HCT116 (cell line): ENCODE measurements around the gene WNT9B. TPM values are rescaled to one million over a fixed set of nuclear protein-coding genes. Genes with fewer than 3 reads are reported as not detected.

Experiments used
- ATAC-seq: fragments of 200-7000 bp; cut with Tn5 transposase; 2 replicates; pipeline ENCODE4 v1.9.1; 2020; ENCODE audit warnings: mild to moderate bottlenecking, moderate library complexity
- BruUV-seq: library from RNA; stranded (reverse); fragments of 400-500 nt; replicated peaks from 2 replicates; lab custom pipeline; 2021; lab: Mats Ljungman, UMichigan
- CTCF ChIA-PET: fragments of 300-600 bp; sonication (Branson Sonifier 250); formaldehyde crosslinking; loops from one replicate; lab custom pipeline; 2021; ENCODE audit warnings: antibody characterized with exemption; lab: Charles Lee
- POLR2A ChIA-PET: fragments of 300-600, 350-600 bp; sonication (Branson Sonifier 250); formaldehyde crosslinking; loops from one replicate; lab custom pipeline; 2021; ENCODE audit warnings: antibody characterized with exemption; lab: Charles Lee
- RAD21 ChIA-PET, 2 experiments: fragments of 300-600 bp; sonication (Branson Sonifier 250); formaldehyde crosslinking; loops; one replicate each; lab custom pipeline; 2023; ENCODE audit warnings: low total read pairs in 2 of 2; ENCODE audit not compliant: uncharacterized antibody in 2 of 2, unreplicated experiment in 2 of 2, low non-redundant PET in 1 of 2; lab: Charles Lee
- DNase-seq: peaks from one replicate; pipeline ENCODE4 v3.0.0-alpha.2; 2010; ENCODE audit warnings: low read depth, low spot score
- H2AFZ ChIP-seq: fragments of 200-600 bp; shearing (Covaris generic), sonication (generic); 2 replicates; pipeline ENCODE4 v1.6.1; 2017; ENCODE audit warnings: low read depth, mixed run types, mixed read lengths, antibody characterized with exemption, low read length; ENCODE audit not compliant: poor library complexity, severe bottlenecking
- H3K27ac ChIP-seq: 2 replicates; pipeline ENCODE4 v1.5.1; 2012; ENCODE audit warnings: low read depth, low read length
- H3K27me3 ChIP-seq: fragments of 200-600 bp; sonication (generic); 2 replicates; pipeline ENCODE4 v1.6.1; 2016; ENCODE audit warnings: mixed run types, low read length, mixed read lengths; ENCODE audit not compliant: insufficient read depth
- H3K36me3 ChIP-seq, 2 experiments: fragments of 200-500 bp in 1 of 2; fragments of 200-600 bp in 1 of 2; sonication (Bioruptor generic) in 1 of 2; sonication (generic) in 1 of 2; 2 replicates each; pipeline versions ENCODE4 v1.5.1 to v1.6.1; 2014 to 2016; ENCODE audit warnings: low read length in 2 of 2, inconsistent platforms in 1 of 2, mixed read lengths in 1 of 2, mixed run types in 1 of 2; ENCODE audit not compliant: insufficient read depth in 2 of 2, control insufficient read depth in 1 of 2
- H3K4me1 ChIP-seq, 2 experiments: fragments of 200-600 bp in 1 of 2; sonication (generic) in 1 of 2; 2 replicates each; pipeline versions ENCODE4 v1.5.1 to v1.6.1; 2012 to 2017; ENCODE audit warnings: low read length in 2 of 2, inconsistent platforms in 1 of 2, mild to moderate bottlenecking in 1 of 2, mixed read lengths in 1 of 2, mixed run types in 1 of 2, moderate library complexity in 1 of 2; ENCODE audit not compliant: insufficient read depth in 2 of 2, control insufficient read depth in 1 of 2
- H3K4me2 ChIP-seq: fragments of 200-600 bp; sonication (generic); 2 replicates; pipeline ENCODE4 v1.6.1; 2017; ENCODE audit warnings: mixed run types, low read length, mixed read lengths
- H3K4me3 ChIP-seq, 2 experiments: fragments of 200-600 bp in 1 of 2; sonication (generic) in 1 of 2; replicated peaks in 1 of 2; 2 replicates each; pipeline ENCODE4 v1.5.1; 2011 to 2016; ENCODE audit warnings: low read length in 2 of 2, control low read depth in 1 of 2, low read depth in 1 of 2, mild to moderate bottlenecking in 1 of 2, mixed read lengths in 1 of 2, mixed run types in 1 of 2
- H3K79me2 ChIP-seq: fragments of 200-600 bp; sonication (generic); 2 replicates; pipeline ENCODE4 v1.6.1; 2017; ENCODE audit warnings: mild to moderate bottlenecking, mixed run types, low read length, moderate library complexity, mixed read lengths; ENCODE audit not compliant: insufficient read depth
- H3K9ac ChIP-seq: fragments of 200-600 bp; sonication (generic); 2 replicates; pipeline ENCODE4 v1.6.1; 2016; ENCODE audit warnings: low read length, mixed read lengths
- H3K9me2 ChIP-seq: fragments of 200-600 bp; sonication (generic), shearing (Covaris generic); 2 replicates; pipeline ENCODE4 v1.6.1; 2017; ENCODE audit warnings: mixed run types, mild to moderate bottlenecking, moderate library complexity; ENCODE audit not compliant: insufficient read depth
- H3K9me3 ChIP-seq, 2 experiments: fragments of 200-500 bp in 1 of 2; fragments of 200-600 bp in 1 of 2; sonication (Bioruptor generic) in 1 of 2; sonication (generic) in 1 of 2; 2 replicates each; pipeline ENCODE4 v1.6.1; 2014 to 2017; ENCODE audit warnings: low read length in 2 of 2, mixed read lengths in 2 of 2, inconsistent platforms in 1 of 2, low read depth in 1 of 2, mild to moderate bottlenecking in 1 of 2, mixed run types in 1 of 2, moderate library complexity in 1 of 2; ENCODE audit not compliant: control insufficient read depth in 1 of 2, insufficient read depth in 1 of 2
- H4K20me1 ChIP-seq: fragments of 200-600 bp; sonication (generic), shearing (Covaris generic); 2 replicates; pipeline ENCODE4 v1.6.1; 2017; ENCODE audit warnings: mixed run types, mild to moderate bottlenecking, moderate library complexity; ENCODE audit not compliant: insufficient read depth
- EGR1 ChIP-seq: IDR thresholded peaks from 2 replicates; pipeline ENCODE4 v1.6.1; 2012; ENCODE audit warnings: low read depth
- POLR2AphosphoS5 ChIP-seq: IDR thresholded peaks from 2 replicates; pipeline ENCODE4 v1.6.1; 2011; ENCODE audit warnings: mild to moderate bottlenecking, low read depth, low read length, moderate library complexity
- RAD21 ChIP-seq: IDR thresholded peaks from 2 replicates; pipeline ENCODE4 v1.6.1; 2012; ENCODE audit warnings: low read depth, mild to moderate bottlenecking
- SIN3A ChIP-seq: IDR thresholded peaks from 2 replicates; pipeline ENCODE4 v1.6.1; 2012; ENCODE audit warnings: low read depth
- ZFX ChIP-seq: fragments of 450-650 bp; IDR thresholded peaks from 2 replicates; pipeline ENCODE4 v1.6.1; 2017
- intact Hi-C: fragments of 100-400 bp; cut with micrococcal nuclease; formaldehyde crosslinking; loops from 2 replicates; pipeline ENCODE4 v1.10.0; 2022
- total RNA-seq: library from RNA; stranded (reverse); gene quantifications from one replicate; pipeline ENCODE4 v1.2.1, GENCODE V29; 2021; ENCODE audit not compliant: unreplicated experiment
- TF ChIP-seq, protein P1 (sequence below): IDR thresholded peaks from 2 replicates; pipeline ENCODE4 v1.6.1; 2011; ENCODE audit warnings: mild to moderate bottlenecking, low read length, moderate library complexity; ENCODE audit not compliant: insufficient replicate concordance; ENCODE audit errors: extremely low read depth
- TF ChIP-seq, protein P2 (sequence below), 3 experiments: fragments of 200-600 bp in 1 of 3; sonication (generic) in 1 of 3; IDR thresholded peaks in 2 of 3; conservative IDR thresholded peaks in 1 of 3; 2 replicates each; pipeline ENCODE4 v1.5.1; 2012 to 2017; ENCODE audit warnings: low read depth in 2 of 3, low read length in 2 of 3, antibody characterized with exemption in 1 of 3, borderline replicate concordance in 1 of 3, control low read depth in 1 of 3, mild to moderate bottlenecking in 1 of 3, mixed read lengths in 1 of 3, mixed run types in 1 of 3, moderate library complexity in 1 of 3; ENCODE audit not compliant: insufficient read depth in 1 of 3

WNT9B gene
- total RNA-seq, 1 experiment from 2014 or later = not detected

GRCh38 chr17:46875849-46876352, 24.5 kb downstream of the WNT9B start (continued):
- TF ChIP-seq EGR1 (no peak), ZFX (no peak)
- TF ChIP-seq, protein P1, sequence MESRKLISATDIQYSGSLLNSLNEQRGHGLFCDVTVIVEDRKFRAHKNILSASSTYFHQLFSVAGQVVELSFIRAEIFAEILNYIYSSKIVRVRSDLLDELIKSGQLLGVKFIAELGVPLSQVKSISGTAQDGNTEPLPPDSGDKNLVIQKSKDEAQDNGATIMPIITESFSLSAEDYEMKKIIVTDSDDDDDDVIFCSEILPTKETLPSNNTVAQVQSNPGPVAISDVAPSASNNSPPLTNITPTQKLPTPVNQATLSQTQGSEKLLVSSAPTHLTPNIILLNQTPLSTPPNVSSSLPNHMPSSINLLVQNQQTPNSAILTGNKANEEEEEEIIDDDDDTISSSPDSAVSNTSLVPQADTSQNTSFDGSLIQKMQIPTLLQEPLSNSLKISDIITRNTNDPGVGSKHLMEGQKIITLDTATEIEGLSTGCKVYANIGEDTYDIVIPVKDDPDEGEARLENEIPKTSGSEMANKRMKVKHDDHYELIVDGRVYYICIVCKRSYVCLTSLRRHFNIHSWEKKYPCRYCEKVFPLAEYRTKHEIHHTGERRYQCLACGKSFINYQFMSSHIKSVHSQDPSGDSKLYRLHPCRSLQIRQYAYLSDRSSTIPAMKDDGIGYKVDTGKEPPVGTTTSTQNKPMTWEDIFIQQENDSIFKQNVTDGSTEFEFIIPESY = no peak
- TF ChIP-seq, protein P2, sequence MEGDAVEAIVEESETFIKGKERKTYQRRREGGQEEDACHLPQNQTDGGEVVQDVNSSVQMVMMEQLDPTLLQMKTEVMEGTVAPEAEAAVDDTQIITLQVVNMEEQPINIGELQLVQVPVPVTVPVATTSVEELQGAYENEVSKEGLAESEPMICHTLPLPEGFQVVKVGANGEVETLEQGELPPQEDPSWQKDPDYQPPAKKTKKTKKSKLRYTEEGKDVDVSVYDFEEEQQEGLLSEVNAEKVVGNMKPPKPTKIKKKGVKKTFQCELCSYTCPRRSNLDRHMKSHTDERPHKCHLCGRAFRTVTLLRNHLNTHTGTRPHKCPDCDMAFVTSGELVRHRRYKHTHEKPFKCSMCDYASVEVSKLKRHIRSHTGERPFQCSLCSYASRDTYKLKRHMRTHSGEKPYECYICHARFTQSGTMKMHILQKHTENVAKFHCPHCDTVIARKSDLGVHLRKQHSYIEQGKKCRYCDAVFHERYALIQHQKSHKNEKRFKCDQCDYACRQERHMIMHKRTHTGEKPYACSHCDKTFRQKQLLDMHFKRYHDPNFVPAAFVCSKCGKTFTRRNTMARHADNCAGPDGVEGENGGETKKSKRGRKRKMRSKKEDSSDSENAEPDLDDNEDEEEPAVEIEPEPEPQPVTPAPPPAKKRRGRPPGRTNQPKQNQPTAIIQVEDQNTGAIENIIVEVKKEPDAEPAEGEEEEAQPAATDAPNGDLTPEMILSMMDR (IDR thresholded peaks at IDR 0.05 in 2 of 3, conservative IDR thresholded peaks at IDR 0.05 in 1 of 3; ENCODE audit: borderline replicate concordance in 1 of 3, insufficient read depth in 1 of 3, low read depth in 2 of 3, low read length in 2 of 3) = no peak

DNA sequence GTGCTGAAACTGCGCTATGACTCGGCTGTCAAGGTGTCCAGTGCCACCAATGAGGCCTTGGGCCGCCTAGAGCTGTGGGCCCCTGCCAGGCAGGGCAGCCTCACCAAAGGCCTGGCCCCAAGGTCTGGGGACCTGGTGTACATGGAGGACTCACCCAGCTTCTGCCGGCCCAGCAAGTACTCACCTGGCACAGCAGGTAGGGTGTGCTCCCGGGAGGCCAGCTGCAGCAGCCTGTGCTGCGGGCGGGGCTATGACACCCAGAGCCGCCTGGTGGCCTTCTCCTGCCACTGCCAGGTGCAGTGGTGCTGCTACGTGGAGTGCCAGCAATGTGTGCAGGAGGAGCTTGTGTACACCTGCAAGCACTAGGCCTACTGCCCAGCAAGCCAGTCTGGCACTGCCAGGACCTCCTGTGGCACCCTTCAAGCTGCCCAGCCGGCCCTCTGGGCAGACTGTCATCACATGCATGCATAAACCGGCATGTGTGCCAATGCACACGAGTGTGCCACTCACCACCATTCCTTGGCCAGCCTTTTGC, 25.0 kb downstream of the WNT9B start:
- no peak overlapping the region; the same call in 1 of the 2 replicates for H3K27ac ChIP-seq
- H3K4me3 ChIP-seq = no peak overlapping the region
- H3K4me2 ChIP-seq = peak overlapping the region; percentile 60
- H3K9me2 ChIP-seq = no peaks in the 10 kb centered on the region
- TF ChIP-seq SIN3A = no peak
- 0 out of 2 replicates have a peak, but pooled peaks have one; percentile 20 for TF ChIP-seq ZFX
- TF ChIP-seq, protein P2 (IDR thresholded peaks at IDR 0.05 in 2 of 3, conservative IDR thresholded peaks at IDR 0.05 in 1 of 3; ENCODE audit: borderline replicate concordance in 1 of 3, insufficient read depth in 1 of 3, low read depth in 2 of 3, low read length in 2 of 3) = peak; percentile 72 to 95 (median 88)
- 0 out of 2 replicates have a peak, but pooled peaks have one; percentile 24 for TF ChIP-seq POLR2AphosphoS5
- peak; percentile 71; the same call in 1 of the 2 replicates for TF ChIP-seq RAD21
- no peaks in the 10 kb centered on the region for H3K27me3 ChIP-seq
- BruUV-seq = no TSS peak
- ChIA-PET POLR2A (no interaction called here), CTCF (interaction anchor here (0.5 to 2.0 kb wide), 13 partner anchors 9 to 872 kb away, joined by 3 to 10 read pairs (median 3); no protein-coding TSS in a partner anchor), RAD21 (interaction anchor here (0.7 to 1.3 kb wide), 2 partner anchors 31 to 40 kb away, joined by 3 to 4 read pairs; no protein-coding TSS in a partner anchor)
- DNase-seq = peak; percentile 61
- ATAC-seq = peak; percentile 99
- H3K36me3 ChIP-seq = no peaks in the 10 kb centered on the region
- H3K79me2 ChIP-seq = no peaks in the 10 kb centered on the region
- no peaks in the 10 kb centered on the region for H4K20me1 ChIP-seq
- H2AFZ ChIP-seq = peak overlapping the region; percentile 51
- H3K4me1 ChIP-seq = peaks cover 3 to 10% of the 10 kb centered on the region in 2 experiments; a peak in 3 of 4 replicates
- H3K9ac ChIP-seq = no peak overlapping the region
- no peaks in the 10 kb centered on the region for H3K9me3 ChIP-seq
- intact Hi-C loops = no loop called here
